ENCODE measurements around the gene VAMP8.
"Not testable (repeated sequence)": the region's sequence is repeated elsewhere in the genome, so short reads cannot be mapped to it uniquely, and the experiment has no call there.

VAMP8 gene

GRCh38 chr2:85600951-85601770 lies 23.8 kb downstream of the VAMP8 start:
- DNase-seq, result no peak

DNA sequence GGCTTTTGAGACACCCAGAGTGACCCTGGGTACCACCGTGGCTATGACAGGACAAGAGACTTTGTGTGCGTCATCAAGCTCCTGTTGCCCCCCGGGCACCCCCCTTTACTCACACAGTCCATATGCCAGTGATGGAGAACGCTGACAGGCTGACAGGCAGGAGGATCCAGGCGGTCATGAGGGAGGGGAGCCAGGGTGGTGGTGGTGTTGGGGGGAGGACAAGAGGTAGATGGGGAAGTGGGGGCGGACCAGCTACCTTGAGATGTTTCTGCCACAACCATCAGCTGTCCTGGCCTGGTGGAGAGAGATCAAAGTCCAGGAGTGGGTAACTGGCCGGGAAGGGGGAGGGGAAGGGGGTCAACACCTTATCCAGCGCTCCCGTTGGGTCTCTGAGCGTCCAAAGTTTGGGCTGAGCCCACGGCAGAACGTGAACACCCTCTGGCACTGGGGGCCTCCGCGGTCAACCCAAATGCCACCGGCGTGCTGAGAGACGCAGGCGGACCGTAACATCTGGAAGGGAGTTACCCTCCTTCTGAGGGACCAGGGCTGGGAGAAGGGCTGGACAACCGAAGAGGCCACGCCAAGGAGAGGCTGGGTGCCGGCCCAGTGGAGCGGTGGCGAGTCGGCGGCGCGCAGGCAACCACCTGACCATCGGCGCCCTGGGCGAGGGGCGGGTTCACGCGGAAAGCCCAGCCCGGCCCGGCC lies 24.5 kb downstream of the VAMP8 start:
- DNase-seq, result no peak

DNA sequence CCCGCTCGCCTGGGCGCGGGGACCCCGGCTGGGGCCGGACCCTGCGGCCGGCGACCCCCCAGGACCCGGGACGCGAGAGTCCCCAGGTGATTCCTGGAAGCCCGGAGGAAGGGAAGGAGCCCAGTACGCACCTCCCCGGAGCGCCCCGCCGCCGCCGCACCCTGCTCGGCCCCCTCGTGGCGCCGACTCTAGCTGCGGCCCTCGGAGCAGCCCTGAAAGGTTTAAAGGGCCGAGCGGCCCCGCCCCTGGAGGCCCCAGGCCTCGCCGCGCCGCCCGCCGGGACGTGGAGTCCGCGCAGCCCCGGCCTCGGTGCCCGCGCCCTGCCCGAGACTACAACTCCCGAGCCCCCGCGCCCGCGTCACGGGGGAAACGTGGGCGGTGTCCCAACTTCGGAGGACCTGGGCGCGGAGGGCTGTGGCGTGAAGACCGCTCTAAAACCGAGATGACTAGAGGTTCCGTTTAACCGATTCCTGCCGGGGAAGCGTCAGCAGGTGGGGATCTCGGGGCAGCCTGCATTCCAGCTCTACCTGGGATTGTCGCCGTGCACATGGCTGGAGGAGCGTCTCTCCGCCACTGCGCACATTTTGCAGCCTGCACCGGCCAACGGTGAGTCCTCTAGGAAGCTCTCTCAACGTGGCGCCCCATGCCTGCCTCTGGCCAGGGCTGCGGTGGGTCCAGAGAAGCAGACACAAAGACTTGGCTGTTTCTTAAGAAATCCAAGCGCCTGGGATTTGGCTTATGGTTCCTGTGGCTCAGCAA lies 25.3 kb downstream of the VAMP8 start, which contains the start of gene TMEM150A:
TSS of gene TMEM150A (minus strand) at position 223 of the 759 bp plus-strand sequence. CDS start 750 bp downstream, outside the sequence.
- DNase-seq, result peak; percentile 89

- not testable (repeated sequence) for DNase-seq
Measured at GRCh38 chr2:85604133-85604444, 26.7 kb downstream of the VAMP8 start.

GRCh38 chr2:85604568-85605339 lies 27.4 kb downstream of the VAMP8 start:
- no peak for DNase-seq

DNA sequence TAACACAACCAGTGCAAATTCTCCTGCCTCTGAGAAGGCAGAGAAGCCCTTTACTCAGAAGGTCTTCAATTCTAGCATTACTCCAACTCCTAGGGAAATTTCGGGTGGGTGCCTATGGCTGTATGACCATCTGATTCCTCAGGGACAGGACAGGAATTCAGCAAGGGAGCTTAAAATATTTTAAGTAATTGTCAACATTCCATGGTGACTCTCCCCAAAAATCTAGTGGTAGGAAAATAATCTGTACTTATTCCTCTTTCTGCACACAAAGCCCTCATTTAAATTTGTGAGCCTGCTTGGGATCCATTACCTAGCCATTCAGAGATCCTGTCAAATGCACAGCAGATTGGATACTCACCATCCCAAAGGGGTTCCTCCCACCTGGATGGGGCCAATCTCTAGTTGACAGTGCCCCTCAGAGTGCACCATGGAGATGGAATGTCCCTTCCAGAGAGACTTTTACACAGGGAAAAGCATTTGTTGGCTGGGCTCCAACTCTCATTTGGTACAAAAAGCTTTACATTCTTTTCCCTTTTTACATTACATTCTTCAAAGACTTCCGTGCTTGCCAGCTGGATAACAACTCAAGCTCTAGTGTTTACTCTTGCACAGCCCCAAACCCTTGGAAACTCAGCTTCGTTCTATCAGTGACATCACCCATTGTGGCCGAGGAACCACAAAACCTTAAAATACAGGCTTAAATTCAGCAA lies 28.2 kb downstream of the VAMP8 start:
- no peak for DNase-seq

DNA sequence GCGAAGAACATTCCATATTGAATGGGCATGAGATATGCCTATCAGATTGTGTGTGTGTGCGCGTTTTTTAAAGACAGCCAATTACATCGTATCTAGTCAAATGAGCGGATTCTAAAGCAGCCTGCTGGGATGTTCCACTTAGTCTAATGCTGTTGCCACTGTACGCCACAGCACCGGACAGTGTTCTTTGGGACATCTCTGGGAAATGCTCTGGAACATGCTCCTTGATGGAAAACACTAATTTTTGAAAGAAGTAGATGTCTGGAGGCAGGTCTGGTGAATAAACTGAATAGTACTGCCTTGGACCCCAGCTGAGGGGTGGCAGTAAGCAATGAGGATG lies 28.7 kb downstream of the VAMP8 start:
- DNase-seq, result no peak

DNA sequence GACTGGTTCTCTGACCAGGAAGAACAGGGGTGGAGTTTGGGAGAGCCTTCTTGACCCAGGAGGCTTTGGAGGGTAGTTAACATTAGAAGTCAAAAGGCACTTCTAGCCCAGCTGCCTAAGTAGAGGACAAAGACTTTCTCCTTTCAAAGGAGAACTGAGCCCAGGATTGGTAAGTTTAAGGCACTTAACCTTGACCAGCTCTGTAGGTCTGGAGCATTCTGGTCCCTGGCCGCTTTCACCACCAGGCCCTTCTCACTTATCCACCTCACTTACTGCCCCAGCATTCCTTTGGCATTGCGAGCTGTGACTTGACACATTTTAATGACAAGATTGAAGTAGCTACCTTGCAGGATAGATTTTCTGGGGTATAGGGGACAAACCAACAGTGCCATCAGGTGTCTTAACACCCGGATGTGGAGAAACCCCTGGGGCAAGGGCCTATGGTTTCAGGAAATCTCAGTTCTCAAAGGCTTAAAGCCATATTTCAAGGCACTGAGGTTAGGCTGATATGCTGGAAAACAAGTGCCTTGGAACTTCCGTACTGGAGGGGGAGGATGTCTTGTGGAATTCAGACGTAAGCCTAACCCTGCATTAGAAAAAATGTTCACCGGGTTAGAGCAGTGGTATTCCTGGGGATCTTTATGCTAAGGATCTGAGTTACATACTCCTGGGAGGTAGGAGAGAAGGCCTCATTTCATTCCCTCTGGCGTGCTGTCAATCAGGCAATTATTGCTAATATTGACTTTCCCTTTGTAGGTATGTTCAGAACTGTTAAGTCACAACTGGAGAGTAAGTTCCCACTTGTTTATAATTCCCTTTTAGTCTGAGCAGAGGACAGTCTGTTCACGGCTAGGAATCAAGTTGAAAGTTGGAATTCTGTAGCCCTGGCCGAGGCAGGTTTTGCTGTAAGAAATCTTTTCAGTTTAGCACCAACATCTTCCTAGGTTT lies 30.2 kb downstream of the VAMP8 start:
- no peak for DNase-seq

GRCh38 chr2:85611217-85611704 lies 33.9 kb downstream of the VAMP8 start:
- DNase-seq, result no peak

DNA sequence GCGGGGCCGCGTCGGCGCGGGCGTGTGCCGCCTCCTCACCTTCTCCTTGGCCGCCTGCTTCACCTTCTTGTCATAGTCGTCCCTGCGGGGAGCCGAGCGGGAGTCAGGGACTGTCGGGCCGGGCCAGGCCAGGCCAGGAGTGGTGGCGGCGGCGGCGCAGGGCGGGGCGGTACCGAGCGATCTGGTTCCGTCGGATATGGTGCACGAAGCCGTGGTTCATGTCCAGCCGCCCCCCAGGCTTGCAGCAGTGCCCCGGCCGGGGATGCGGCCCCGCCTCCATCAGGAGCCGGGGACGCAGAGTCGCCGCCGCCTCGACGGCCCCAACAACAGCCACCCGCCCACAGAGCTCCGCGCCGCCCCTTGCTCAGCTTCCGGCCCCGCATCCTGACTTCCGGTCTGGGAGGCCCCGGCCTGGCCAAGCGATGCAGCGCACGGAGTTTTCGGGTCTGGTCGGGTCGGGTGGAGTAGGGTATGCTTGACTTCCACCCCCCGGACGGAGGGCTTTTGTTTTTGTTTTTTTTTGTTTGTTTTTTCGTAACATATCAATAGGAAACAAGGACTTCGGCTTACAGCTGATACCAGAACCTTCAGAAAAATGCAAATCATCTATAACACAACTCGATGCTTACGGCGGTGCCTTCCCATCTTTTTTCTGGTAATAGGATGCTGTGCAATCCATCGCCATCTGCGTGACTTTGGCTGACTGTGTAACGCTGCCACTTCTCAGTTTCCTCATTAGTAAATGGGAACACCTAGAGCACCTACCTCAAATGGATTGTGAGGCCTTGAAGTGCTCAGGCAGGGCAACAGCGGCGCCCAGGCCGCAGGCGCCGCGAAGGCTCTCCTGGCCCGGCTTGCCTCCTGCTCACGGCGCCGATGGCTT lies 34.6 kb downstream of the VAMP8 start, which contains the start of gene C2orf68:
TSS of gene C2orf68 (minus strand) at position 362 of the 883 bp plus-strand sequence. CDS start at position 280, 82 bp downstream.
- DNase-seq, result peak; percentile 87

DNA sequence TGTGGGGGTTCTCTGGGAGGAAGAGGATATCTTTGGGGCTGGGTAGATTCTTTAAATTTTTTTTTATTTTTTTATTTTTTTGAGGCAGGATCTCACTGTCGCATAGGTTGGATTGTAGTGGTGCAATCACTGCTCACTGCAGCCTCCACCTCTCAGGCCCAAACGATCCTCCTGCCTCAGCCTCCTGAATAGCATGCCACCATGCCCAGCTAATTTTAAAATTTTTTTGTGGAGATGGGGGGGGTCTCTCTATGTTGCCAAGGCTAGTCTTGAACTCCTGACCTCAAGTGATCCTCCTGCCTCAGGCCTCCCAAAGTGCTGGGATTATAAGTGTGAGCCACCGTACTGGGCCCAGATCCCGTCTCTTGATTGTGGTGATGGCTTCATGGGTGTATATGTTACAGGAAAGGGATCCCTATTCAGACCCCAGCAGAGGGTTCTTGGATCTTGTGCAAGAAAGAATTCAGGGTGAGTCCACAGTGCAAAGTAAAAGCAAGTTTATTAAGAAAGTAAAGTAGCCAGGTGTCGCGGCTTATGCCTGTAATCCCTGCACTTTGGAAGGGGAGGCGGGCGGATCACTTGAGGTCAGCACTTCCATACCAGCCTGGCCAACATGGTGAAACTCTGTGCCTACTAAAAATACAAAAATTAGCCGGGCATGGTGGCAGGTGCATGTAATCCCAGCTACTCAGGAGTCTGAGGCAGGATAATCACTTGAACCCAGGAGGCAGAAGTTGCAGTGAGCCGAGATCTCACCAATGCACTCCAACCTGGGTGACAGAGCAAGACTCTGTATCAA lies 36.5 kb downstream of the VAMP8 start:
- no peak for DNase-seq

DNA sequence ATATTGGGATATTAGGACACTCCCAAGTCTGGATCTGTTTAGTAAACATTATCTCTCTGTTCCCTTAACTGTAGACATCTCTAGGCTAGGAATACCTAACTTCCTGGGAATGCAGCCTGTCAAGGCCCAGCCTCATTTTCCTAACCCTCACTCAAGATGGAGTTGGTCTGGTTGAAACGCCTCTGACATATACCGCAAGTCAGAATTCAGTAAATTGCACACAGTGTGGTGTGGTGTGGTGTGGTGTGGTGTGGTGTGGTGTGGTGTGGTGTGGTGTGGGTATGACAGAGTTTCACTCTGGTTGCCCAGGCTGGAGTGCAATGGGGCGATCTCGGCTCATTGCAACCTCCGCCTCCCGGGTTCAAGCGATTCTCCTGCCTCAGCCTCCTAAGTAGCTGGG lies 37.4 kb downstream of the VAMP8 start:
- not testable (repeated sequence) for DNase-seq

DNA sequence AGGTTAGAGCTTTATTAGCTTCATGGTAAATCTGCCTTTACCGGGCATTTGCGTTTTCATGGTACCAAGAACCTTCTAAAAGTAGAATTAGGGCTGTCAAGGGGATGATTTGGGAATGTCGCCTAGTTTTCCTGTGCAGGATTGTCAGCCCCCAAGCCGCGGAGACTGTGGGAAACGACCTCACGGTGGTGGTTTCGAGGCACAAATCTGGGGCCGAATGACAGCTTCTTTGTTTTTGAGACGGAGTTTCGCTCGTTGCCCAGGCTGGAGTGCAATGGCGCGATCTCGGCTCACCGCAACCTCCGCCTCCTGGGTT lies 38.0 kb downstream of the VAMP8 start:
- DNase-seq, result no peak

- not testable (repeated sequence) for DNase-seq
Measured at GRCh38 chr2:85617723-85618122, 40.3 kb downstream of the VAMP8 start.

- no peak for DNase-seq
Measured at GRCh38 chr2:85619617-85620016, 42.2 kb downstream of the VAMP8 start.

DNA sequence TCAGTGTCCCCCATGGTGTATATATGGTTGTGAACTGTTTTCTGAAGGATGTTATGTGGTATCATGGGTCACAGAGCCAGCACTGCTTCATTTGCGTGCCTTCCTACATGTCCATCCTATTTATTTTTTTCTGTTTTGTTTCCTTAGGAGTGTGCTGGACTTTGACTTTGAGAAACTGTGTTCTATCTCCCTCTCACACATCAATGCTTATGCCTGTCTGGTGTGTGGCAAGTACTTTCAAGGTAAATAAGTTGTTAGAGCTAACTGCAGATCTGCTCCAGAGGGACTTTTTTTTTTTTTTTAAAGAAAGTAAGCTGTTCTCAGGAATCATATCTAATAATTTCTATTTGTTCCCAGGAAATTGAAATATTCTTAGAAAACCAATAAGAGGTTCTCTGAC lies 44.0 kb downstream of the VAMP8 start:
- no peak for DNase-seq

GRCh38 chr2:85623991-85624390 lies 46.6 kb downstream of the VAMP8 start:
- no peak for DNase-seq

- DNase-seq, result peak; percentile 22
Measured at GRCh38 chr2:85628658-85629057, 51.3 kb downstream of the VAMP8 start.

GRCh38 chr2:85631316-85631715 lies 53.9 kb downstream of the VAMP8 start:
- no peak for DNase-seq
